Type B pancreatic cell (in vitro differentiated cells): Measurements from ENCODE around the gene DNLZ. TPM values are rescaled to one million over a fixed set of nuclear protein-coding genes. Genes with fewer than 3 reads are reported as not detected.

Source experiments
- DNase-seq: peaks from one replicate; pipeline ENCODE4 v3.0.0; 2021; ENCODE audit warnings: mixed read lengths; ENCODE audit not compliant: unreplicated experiment; ENCODE audit errors: extremely low spot score
- H3K27ac Mint-ChIP-seq: 2 replicates; pipeline ENCODE4 v1.8.0; 2021; ENCODE audit warnings: mild to moderate bottlenecking, mixed read lengths
- H3K27me3 Mint-ChIP-seq: 2 replicates; pipeline ENCODE4 v1.8.0; 2021; ENCODE audit warnings: mixed read lengths
- H3K36me3 Mint-ChIP-seq: 2 replicates; pipeline ENCODE4 v1.8.0; 2021; ENCODE audit warnings: mixed read lengths
- H3K4me1 Mint-ChIP-seq: one replicate; pipeline ENCODE4 v1.8.0; 2021; ENCODE audit warnings: mixed read lengths; ENCODE audit not compliant: unreplicated experiment
- H3K4me3 Mint-ChIP-seq: 2 replicates; pipeline ENCODE4 v1.8.0; 2021; ENCODE audit warnings: mild to moderate bottlenecking, mixed read lengths
- H3K9me3 Mint-ChIP-seq: 2 replicates; pipeline ENCODE4 v1.8.0; 2021; ENCODE audit warnings: mixed read lengths
- total RNA-seq: library from RNA; stranded (reverse); gene quantifications from 2 replicates; pipeline ENCODE4 v1.2.1, GENCODE V29; 2021; ENCODE audit warnings: low replicate concordance
- TF ChIP-seq, protein P1 (sequence below): fragments of 200-600 bp; sonication (generic); conservative IDR thresholded peaks from 2 replicates; pipeline ENCODE4 v1.5.0; 2021; ENCODE audit warnings: antibody characterized with exemption, mild to moderate bottlenecking

The DNLZ gene
- total RNA-seq, 1 donor from 2014 or later: 14.0 TPM

DNA sequence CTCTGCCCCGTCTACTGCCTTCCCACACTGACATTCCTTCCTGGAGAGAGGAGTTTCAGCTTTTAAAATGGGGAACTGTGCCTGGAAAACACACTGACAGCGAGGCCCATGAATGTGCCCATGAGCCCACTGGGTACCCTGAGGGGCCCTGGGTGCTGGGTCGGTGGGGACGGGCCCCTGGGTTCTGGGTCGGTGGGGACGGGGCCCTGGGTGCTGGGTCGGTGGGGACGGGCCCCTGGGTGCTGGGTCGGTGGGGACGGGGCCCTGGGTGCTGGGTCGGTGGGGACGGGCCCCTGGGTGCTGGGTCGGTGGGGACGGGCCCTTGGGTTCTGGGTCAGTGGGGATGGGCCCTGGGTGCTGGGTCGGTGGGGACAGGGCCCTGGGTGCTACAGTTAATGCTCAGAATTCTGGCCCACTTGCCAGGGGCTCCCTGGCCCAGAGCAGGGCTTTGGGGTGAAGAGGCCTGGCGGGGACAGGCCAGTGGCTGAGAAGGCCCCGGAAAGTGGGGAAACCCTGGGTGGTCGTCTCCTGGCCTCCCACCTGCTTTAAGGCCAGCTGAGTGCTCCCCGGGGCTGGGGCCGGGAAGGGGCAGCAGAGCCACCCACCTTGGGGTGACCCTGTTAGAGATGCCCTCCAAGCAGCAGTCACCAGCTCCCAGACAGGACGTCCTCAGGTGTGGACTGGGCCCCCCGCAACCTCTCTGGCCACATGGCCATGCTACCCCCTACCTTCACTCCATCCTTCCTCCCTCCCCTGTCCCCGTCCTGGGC is 33.7 kb downstream of the DNLZ start:
- H3K4me3 Mint-ChIP-seq: peak overlapping the region; percentile 96
- H3K36me3 Mint-ChIP-seq: no peaks in the 10 kb centered on the region
- no peaks in the 10 kb centered on the region for H3K27me3 Mint-ChIP-seq
- TF ChIP-seq, protein P1, sequence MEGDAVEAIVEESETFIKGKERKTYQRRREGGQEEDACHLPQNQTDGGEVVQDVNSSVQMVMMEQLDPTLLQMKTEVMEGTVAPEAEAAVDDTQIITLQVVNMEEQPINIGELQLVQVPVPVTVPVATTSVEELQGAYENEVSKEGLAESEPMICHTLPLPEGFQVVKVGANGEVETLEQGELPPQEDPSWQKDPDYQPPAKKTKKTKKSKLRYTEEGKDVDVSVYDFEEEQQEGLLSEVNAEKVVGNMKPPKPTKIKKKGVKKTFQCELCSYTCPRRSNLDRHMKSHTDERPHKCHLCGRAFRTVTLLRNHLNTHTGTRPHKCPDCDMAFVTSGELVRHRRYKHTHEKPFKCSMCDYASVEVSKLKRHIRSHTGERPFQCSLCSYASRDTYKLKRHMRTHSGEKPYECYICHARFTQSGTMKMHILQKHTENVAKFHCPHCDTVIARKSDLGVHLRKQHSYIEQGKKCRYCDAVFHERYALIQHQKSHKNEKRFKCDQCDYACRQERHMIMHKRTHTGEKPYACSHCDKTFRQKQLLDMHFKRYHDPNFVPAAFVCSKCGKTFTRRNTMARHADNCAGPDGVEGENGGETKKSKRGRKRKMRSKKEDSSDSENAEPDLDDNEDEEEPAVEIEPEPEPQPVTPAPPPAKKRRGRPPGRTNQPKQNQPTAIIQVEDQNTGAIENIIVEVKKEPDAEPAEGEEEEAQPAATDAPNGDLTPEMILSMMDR: no peak
- no peak for DNase-seq
- peaks cover 9% of the 10 kb centered on the region for H3K4me1 Mint-ChIP-seq
- no peak overlapping the region for H3K27ac Mint-ChIP-seq
- H3K9me3 Mint-ChIP-seq: no peaks in the 10 kb centered on the region

DNA sequence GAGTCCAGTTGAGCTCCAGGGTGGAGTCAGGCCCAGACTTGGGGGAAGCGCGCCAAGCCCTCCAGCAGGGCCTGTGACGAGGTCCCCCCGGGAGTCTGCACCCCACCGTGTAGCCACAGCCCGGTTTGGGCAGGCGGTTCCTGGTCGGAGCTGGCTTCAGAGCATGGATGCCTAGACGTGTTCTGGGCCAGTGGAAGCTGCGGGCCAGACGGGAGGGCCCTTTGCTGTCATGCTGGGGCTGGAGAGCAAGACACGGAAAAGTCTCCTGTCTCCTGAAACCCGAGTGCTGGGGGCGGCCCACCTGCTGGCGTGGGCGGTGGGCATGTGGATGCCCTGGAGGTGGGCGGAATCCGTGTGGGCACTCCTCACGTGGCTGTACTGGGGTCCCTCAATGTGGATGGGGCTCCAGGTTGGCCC is 34.3 kb downstream of the DNLZ start:
- DNase-seq: no peak
- H3K4me1 Mint-ChIP-seq: peaks cover 9% of the 10 kb centered on the region
- H3K27ac Mint-ChIP-seq: no peak overlapping the region
- H3K4me3 Mint-ChIP-seq: peak overlapping the region; percentile 96
- H3K9me3 Mint-ChIP-seq: no peaks in the 10 kb centered on the region
- TF ChIP-seq, protein P1: no peak
- no peaks in the 10 kb centered on the region for H3K27me3 Mint-ChIP-seq
- no peaks in the 10 kb centered on the region for H3K36me3 Mint-ChIP-seq

DNA sequence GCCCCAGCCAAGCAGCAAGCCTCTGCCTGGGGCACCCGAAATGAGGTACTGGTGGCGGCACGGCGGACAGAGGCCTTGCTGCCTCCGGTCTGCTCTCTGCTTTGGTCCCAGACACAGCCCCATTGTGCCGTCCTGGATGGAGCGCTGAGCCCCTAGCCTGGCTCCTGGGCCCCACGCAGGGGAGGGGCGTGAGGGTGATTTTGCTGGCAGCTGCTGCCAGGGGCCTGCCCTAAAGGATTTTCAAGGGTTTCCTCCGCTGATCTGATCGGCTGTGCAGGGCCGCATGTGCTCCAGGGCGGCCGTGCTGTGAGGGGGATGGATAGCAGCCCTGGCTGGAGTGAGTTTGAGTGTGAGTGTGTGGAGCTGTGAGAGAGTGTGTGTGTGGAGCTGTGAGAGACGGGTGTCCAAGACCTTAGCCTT is 34.9 kb downstream of the DNLZ start:
- no peak for DNase-seq
- Mint-ChIP-seq H3K9me3 (no peaks in the 10 kb centered on the region), H3K36me3 (no peaks in the 10 kb centered on the region), H3K27ac (peak overlapping the region; percentile 93), H3K27me3 (no peaks in the 10 kb centered on the region), H3K4me1 (peaks cover 12% of the 10 kb centered on the region), H3K4me3 (peak overlapping the region; percentile 96)
- TF ChIP-seq, protein P1: no peak

DNA sequence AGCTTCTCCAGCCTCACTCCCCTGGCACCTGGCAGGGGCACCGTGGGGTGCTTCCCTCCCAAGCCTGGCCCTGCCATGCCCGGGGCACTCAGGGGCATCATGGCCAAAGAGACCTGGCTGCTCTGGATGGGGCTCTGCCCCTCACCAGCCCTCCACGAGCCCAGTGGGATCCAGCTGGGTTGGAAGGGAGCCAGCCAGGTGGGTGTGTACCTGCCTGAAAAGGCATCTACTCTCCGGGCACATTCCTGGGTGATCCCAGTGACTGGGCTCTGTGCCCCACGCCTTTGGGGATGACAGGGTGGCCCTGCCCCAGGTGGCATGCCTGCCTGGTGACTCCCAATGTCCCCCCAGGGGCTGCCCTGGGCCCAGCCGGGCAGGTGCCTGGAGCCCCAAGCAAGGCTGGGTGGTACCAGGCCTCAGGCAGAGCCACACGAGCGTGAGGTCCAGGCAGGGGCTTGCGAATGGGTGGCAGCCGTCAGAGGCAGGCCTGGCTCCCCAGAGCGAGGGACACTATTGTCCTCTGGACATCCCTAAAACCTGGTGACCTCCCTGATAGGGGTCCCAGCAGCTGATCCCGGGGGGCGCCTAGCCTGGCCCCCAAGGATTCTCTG is 35.4 kb downstream of the DNLZ start:
- DNase-seq: no peak

DNA sequence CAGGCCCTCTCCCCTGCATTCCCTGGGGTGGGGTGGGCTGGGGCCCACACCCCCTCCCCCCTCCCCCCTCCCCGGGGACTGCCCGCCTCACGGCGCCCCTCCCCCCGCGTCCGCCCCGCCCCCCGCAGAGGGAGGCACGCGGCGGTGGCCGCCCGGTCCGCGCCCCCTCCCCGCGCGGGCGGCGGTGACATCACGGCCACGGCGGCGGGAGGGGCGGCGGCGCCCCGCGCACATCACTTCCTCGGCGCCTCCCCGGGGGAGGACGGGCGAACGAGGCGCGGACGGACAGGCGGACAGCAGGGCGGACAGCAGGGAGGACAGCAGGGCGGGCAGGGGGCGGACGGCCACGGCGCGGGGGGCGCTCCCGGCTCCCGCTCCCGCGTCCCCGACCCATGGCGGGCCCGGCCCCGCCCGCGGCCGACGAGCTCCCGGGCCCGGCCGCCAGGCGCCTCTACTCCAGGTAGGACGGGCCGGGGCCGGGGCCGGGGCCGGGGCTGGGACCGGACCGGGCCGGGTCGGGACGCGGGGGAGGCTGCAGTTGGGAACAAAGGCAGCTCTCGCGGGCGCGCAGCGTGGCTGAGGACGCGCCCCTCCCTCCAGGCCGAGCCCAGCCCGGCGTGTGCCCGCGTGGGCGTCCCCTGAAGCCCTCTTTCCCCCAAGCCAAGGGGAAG is 36.1 kb downstream of the DNLZ start, which contains the start of gene GPSM1:
GPSM1 (plus strand) TSS at position 236 of the 671 bp plus-strand sequence; CDS start at position 393, 157 bp downstream.
- no peaks in the 10 kb centered on the region for H3K36me3 Mint-ChIP-seq
- no peak for DNase-seq
- peak within 1 kb of the TSS; percentile 71 for H3K27ac Mint-ChIP-seq

More for the DNA sequence above, 35.4 kb downstream of the DNLZ start:
- TF ChIP-seq, protein P1: no peak
- H3K27me3 Mint-ChIP-seq: no peaks in the 10 kb centered on the region
- peaks cover 16% of the 10 kb centered on the region for H3K4me1 Mint-ChIP-seq
- no peaks in the 10 kb centered on the region for H3K36me3 Mint-ChIP-seq
- H3K4me3 Mint-ChIP-seq: peak overlapping the region; percentile 96
- H3K9me3 Mint-ChIP-seq: no peaks in the 10 kb centered on the region
- peak overlapping the region; percentile 93 for H3K27ac Mint-ChIP-seq

More for the DNA sequence above, 36.1 kb downstream of the DNLZ start, which contains the start of gene GPSM1:
- no peaks in the 10 kb centered on the region for H3K27me3 Mint-ChIP-seq
- no peaks in the 10 kb centered on the region for H3K9me3 Mint-ChIP-seq
- TF ChIP-seq, protein P1: no peak
- H3K4me3 Mint-ChIP-seq: peak within 1 kb of the TSS; percentile 96
- peaks cover 21% of the 10 kb centered on the region for H3K4me1 Mint-ChIP-seq
